HEK293 (cell line): Measurements from ENCODE around the gene FYB1.

Source experiments
- CTCF ChIA-PET: fragments of 350-600 bp; formaldehyde crosslinking; extraction: SDS; loops from one replicate; lab custom pipeline; 2021; ENCODE audit warnings: antibody characterized with exemption; lab: Yijun Ruan, JAX
- POLR2A ChIA-PET: fragments of 300-600 bp; formaldehyde crosslinking; extraction: SDS; loops from one replicate; lab custom pipeline; 2020; ENCODE audit warnings: antibody characterized with exemption, inconsistent platforms; lab: Yijun Ruan, JAX
- H3K27ac ChIP-seq: fragments of 200-500 bp; sonication (Bioruptor generic); 2 replicates; pipeline ENCODE4 v1.5.1; 2014; ENCODE audit warnings: low read depth, low read length, control low read depth, inconsistent platforms; ENCODE audit errors: extremely low read depth
- H3K36me3 ChIP-seq, 2 experiments: fragments of 200-500 bp in 1 of 2; sonication (Bioruptor generic) in 1 of 2; 1 replicate in 1 of 2; 2 replicates in 1 of 2; pipeline ENCODE4 v1.5.1; 2014 to 2017; ENCODE audit warnings: inconsistent platforms in 2 of 2, low read length in 2 of 2; ENCODE audit not compliant: control insufficient read depth in 2 of 2, insufficient read depth in 1 of 2
- H3K4me1 ChIP-seq: fragments of 200-500 bp; sonication (Bioruptor generic); 2 replicates; pipeline ENCODE4 v1.5.1; 2014; ENCODE audit warnings: mild to moderate bottlenecking, low read length, inconsistent platforms; ENCODE audit not compliant: control insufficient read depth, insufficient read depth
- H3K4me3 ChIP-seq: 2 replicates; pipeline ENCODE4 v1.5.1; 2011; ENCODE audit warnings: low read depth, mild to moderate bottlenecking, control low read depth, low read length, moderate library complexity
- H3K9me3 ChIP-seq: fragments of 200-500 bp; sonication (Bioruptor generic); 2 replicates; pipeline ENCODE4 v1.5.1; 2014; ENCODE audit warnings: low read depth, low read length, inconsistent platforms; ENCODE audit not compliant: control insufficient read depth, insufficient read depth
- HIC1 ChIP-seq: fragments of 450-650 bp; formaldehyde crosslinking; IDR thresholded peaks from 2 replicates; pipeline ENCODE4 v1.5.1; 2016; ENCODE audit warnings: missing biosample characterization, missing genetic modification characterization
- SCRT2 ChIP-seq: fragments of 450-650 bp; formaldehyde crosslinking; IDR thresholded peaks from 2 replicates; pipeline ENCODE4 v1.5.1; 2016; ENCODE audit warnings: missing biosample characterization, missing genetic modification characterization
- ZBTB21 ChIP-seq: fragments of 450-650 bp; formaldehyde crosslinking; IDR thresholded peaks from 2 replicates; pipeline ENCODE4 v1.5.1; 2017; ENCODE audit warnings: missing biosample characterization, missing genetic modification characterization
- ZBTB48 ChIP-seq: fragments of 450-650 bp; formaldehyde crosslinking; IDR thresholded peaks from 2 replicates; pipeline ENCODE4 v1.5.1; 2016; ENCODE audit warnings: missing biosample characterization, missing genetic modification characterization
- ZNF223 ChIP-seq: fragments of 450-650 bp; formaldehyde crosslinking; IDR thresholded peaks from 2 replicates; pipeline ENCODE4 v1.5.1; 2016; ENCODE audit warnings: missing biosample characterization, missing genetic modification characterization
- ZNF23 ChIP-seq: fragments of 450-650 bp; formaldehyde crosslinking; IDR thresholded peaks from 2 replicates; pipeline ENCODE4 v1.5.1; 2016; ENCODE audit warnings: missing biosample characterization, missing genetic modification characterization, borderline replicate concordance
- ZNF473 ChIP-seq: fragments of 450-650 bp; formaldehyde crosslinking; IDR thresholded peaks from 2 replicates; pipeline ENCODE4 v1.5.1; 2017; ENCODE audit warnings: missing biosample characterization, missing genetic modification characterization
- ZNF513 ChIP-seq: fragments of 450-650 bp; IDR thresholded peaks from 2 replicates; pipeline ENCODE4 v1.5.1; 2018; ENCODE audit warnings: missing biosample characterization, missing genetic modification characterization
- ZNF560 ChIP-seq: fragments of 450-650 bp; formaldehyde crosslinking; IDR thresholded peaks from 2 replicates; pipeline ENCODE4 v1.5.1; 2017; ENCODE audit warnings: missing biosample characterization, missing genetic modification characterization, borderline replicate concordance
- ZNF596 ChIP-seq: fragments of 450-650 bp; IDR thresholded peaks from 2 replicates; pipeline ENCODE4 v1.5.0; 2018; ENCODE audit warnings: missing biosample characterization, mild to moderate bottlenecking, missing genetic modification characterization, moderate library complexity
- ZNF645 ChIP-seq: fragments of 450-650 bp; formaldehyde crosslinking; IDR thresholded peaks from 2 replicates; pipeline ENCODE4; 2016; ENCODE audit warnings: missing biosample characterization, missing genetic modification characterization
- ZNF692 ChIP-seq: fragments of 450-650 bp; formaldehyde crosslinking; IDR thresholded peaks from 2 replicates; pipeline ENCODE4 v1.5.1; 2016; ENCODE audit warnings: missing biosample characterization, missing genetic modification characterization
- ZNF776 ChIP-seq: fragments of 450-650 bp; formaldehyde crosslinking; IDR thresholded peaks from 2 replicates; pipeline ENCODE4 v1.5.0; 2017; ENCODE audit warnings: missing biosample characterization, missing genetic modification characterization, borderline replicate concordance
- ZNF843 ChIP-seq: fragments of 450-650 bp; formaldehyde crosslinking; IDR thresholded peaks from 2 replicates; pipeline ENCODE4 v1.5.1; 2016; ENCODE audit warnings: missing biosample characterization, missing genetic modification characterization
- ZSCAN18 ChIP-seq: fragments of 450-650 bp; formaldehyde crosslinking; IDR thresholded peaks from 2 replicates; pipeline ENCODE4 v1.5.1; 2016; ENCODE audit warnings: missing biosample characterization, missing genetic modification characterization

The FYB1 gene

GRCh38 chr5:39257554-39257953 is 38.2 kb upstream of the FYB1 start:
- TF ChIP-seq ZNF23 (tag by site-specific recombination) (no peak), ZNF473 (no peak), ZNF223 (tag by site-specific recombination) (no peak), ZNF560 (no peak), HIC1 (no peak), ZNF776 (tag by site-specific recombination) (no peak), ZNF596 (no peak), ZNF513 (tag by site-specific recombination) (no peak), ZNF645 (tag by site-specific recombination) (no peak), ZNF692 (tag by site-specific recombination) (no peak), ZNF843 (tag by site-specific recombination) (no peak), ZBTB21 (tag by site-specific recombination) (no peak), ZBTB48 (tag by site-specific recombination) (no peak)
- Histone ChIP-seq H3K36me3 (no peaks in the 10 kb centered on the region), H3K4me3 (no peak overlapping the region), H3K4me1 (no peaks in the 10 kb centered on the region), H3K27ac (no peak overlapping the region), H3K9me3 (no peaks in the 10 kb centered on the region)
- ChIA-PET CTCF (interaction anchor here (0.7 kb wide), 1 partner anchor 122 kb away, joined by 3 read pairs; no protein-coding TSS in a partner anchor), POLR2A (no interaction called here)

- Histone ChIP-seq H3K4me1 (no peaks in the 10 kb centered on the region), H3K36me3 (no peaks in the 10 kb centered on the region), H3K27ac (no peak overlapping the region), H3K4me3 (no peak overlapping the region), H3K9me3 (no peaks in the 10 kb centered on the region)
- POLR2A ChIA-PET: no interaction called here
- TF ChIP-seq ZSCAN18 (tag by site-specific recombination): no peak
- peak; percentile 80 for TF ChIP-seq SCRT2
- CTCF ChIA-PET: interaction anchor here (0.7 kb wide), 1 partner anchor 66 kb away, joined by 3 read pairs; no protein-coding TSS in a partner anchor
Observed at GRCh38 chr5:39256477-39257235, 37.3 kb upstream of the FYB1 start.
